Mucosa of gallbladder (tissue), 1 donor: ENCODE data around the gene SUCO. TPM values are rescaled to one million over a fixed set of nuclear protein-coding genes. Genes with fewer than 3 reads are reported as not detected.
"Not testable (repeated sequence)": the region's sequence is repeated elsewhere in the genome, so short reads cannot be mapped to it uniquely, and the experiment has no call there.

Experiments used
- DNase-seq: peaks from one replicate; pipeline ENCODE4 v3.0.0-alpha.2; 2020; ENCODE audit warnings: low spot score
- total RNA-seq: library from RNA; stranded (reverse); gene quantifications from one replicate; pipeline ENCODE4 v1.2.1, GENCODE V29; 2021
- donor health status: DM: no; HTN: no; CAD: no.

SUCO gene
- total RNA-seq, 1 donor from 2014 or later = 38.1 TPM

DNA sequence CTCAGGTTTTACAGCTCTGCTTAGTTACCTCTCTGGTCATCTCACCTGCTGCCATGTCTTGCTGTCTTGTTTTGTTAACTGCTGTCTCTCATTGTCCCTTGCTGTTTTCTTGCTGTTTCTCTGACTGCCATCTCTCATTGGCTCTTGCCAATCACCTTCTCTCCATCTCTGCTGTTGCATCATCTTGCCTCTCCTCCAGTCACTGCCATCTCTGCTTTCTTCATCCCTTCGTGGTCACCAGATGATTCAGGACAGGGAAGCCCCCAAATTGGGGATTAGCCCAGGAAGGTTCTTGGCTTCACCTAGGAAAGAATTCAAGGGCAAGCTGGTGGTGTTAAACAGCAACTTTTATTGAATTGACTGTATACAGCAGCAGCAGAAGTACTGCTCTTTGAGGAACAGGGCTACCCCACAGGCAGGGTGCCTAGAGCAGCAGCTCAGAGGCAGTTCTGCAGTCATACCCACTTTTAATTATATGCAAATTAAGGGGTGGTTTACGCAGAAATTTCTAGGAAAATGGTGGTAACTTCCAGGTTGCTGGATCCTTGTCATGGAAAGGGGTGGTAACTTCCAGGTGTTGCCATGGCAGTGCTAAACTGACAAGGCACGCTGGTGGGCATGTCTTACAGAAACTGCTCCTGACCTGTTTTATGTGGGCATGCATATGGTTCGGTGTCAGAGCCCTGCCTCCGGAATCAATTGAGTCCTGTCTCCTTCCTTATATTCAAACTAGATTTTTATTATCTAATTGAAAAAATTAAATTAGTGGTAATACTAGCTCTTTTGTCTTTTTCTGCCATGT is 33.4 kb downstream of the SUCO start:
- DNase-seq = no peak

DNA sequence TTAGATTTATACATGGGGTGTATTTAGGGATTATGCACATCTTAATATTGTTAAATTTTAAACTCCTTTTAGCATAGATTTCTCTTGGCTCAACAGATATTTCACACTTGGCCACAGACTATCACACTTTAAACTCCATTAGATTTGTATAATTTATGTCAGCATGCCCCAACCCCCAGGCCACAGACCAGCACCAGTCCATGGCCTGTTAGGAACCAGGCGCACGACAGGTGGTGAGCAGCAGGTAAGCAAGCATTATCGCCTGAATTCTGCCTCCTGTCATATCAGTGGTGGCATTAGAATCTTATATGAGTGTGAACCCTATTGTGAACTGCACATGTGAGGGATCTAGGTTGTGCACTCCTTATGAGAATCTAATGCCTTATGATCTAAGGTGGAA is 34.8 kb downstream of the SUCO start:
- no peak for DNase-seq

- DNase-seq = no peak
Measured at GRCh38 chr1:172574080-172574479, 41.1 kb downstream of the SUCO start.

DNA sequence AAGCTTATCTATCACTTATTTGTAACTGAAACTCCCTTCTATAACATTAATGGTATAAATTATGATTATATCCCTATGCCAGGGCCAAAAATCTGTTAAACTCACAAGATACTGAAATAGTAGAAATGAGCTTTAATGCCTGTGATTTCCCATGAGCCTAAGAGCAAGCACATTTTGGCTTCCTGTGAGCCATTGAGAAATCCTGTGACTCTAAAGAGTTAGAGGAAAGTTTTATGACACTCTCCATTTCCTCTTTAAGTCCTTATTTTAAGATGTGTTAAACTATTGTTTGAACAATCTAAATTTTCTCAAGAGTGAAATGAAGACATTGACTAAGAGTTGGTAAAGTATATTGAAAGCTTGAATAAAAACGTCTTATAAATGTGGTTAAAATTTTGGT is 45.6 kb downstream of the SUCO start:
- no peak for DNase-seq

DNA sequence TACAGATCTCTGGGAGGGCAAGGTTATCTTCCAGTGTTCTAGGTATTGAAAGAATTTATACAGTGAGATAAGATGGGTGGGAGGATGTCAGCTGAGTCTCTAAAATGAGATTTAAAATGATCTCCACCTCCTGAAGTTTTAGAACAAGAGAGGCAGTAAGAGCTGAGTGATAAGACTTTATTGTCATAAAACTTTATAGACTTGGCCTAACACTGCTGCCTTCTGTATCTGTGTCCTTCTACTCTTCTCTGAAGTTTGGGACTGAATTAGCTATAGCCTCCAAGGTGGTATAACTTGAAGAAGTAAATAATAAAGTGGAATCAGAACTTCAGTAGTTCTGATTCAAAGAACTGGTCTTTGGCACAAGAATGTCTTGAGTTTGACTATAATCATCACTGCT is 48.3 kb downstream of the SUCO start:
- no peak for DNase-seq

DNA sequence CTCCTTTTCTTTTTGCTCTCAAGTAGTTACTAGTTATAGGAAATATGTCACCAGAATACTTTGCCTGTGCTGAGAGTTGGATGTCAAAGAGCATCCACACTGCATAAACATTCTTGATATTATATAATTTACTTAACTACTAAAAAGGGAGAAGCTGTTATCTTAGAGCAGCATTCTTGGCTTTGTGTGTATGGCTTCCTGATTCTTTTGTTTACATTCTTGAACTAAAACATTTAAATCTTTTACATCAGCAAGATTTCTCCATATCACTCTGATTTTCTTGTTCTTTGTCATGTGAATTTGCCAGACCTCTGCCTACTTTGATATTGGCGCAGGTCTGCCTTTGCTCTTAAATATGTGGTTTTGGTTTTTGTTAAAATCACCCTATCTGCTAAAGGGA is 48.8 kb downstream of the SUCO start:
- no peak for DNase-seq

GRCh38 chr1:172582889-172583288 is 49.9 kb downstream of the SUCO start:
- DNase-seq = no peak

DNA sequence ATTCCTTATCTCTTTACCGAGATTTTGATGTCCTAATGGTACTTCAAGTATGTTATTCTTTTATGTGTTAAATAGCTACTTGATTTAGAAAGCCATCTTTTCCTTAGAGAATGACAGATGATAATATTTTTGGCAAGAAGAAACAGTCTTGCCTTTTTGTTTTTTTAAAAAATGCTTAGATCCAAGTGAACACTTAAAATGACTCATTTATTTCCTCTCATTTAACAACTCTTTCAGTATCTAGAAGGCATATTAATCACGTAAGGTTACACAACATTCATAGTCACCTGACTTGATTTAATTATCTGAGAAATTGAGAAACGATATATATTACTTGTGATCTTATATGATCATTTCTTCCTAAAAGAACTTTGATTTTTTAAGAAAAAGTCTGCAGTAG is 52.4 kb downstream of the SUCO start:
- DNase-seq = no peak

DNA sequence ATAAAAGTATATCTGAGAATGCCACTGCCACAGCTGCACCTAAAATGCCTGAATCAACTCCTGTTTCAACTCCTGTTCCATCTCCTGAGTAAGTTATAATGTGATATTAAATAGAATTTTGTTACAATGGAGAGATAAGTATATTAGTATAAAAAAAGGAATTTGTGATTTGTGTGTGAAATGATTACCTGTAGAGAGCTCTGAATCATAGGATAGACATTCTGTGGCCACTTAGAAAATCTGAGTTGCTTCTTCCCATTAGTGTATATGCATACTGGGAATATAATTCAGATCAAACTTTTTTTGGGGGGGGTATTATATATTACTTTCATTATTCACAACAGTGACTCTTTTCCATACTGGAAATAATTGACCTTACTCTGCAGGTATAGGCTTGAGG is 52.9 kb downstream of the SUCO start:
- DNase-seq = no peak

- DNase-seq = no peak
Measured at GRCh38 chr1:172588296-172589291, 55.6 kb downstream of the SUCO start.

- no peak for DNase-seq
Measured at GRCh38 chr1:172589553-172589952, 56.6 kb downstream of the SUCO start.

DNA sequence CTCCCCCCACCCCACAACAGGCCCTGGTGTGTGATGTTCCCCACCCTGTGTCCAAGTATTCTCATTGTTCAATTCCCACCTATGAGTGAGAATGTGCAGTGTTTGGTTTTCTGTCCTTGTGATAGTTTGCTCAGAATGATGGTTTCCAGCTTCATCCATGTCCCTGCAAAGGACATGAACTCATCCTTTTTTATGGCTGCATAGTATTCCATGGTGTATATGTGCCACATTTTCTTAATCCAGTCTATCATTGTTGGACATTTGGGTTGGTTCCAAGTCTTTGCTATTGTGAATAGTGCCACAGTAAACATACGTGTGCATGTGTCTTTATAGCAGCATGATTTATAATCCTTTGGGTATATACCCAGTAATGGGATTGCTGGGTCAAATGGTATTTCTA is 58.5 kb downstream of the SUCO start:
- DNase-seq = not testable (repeated sequence)

DNA sequence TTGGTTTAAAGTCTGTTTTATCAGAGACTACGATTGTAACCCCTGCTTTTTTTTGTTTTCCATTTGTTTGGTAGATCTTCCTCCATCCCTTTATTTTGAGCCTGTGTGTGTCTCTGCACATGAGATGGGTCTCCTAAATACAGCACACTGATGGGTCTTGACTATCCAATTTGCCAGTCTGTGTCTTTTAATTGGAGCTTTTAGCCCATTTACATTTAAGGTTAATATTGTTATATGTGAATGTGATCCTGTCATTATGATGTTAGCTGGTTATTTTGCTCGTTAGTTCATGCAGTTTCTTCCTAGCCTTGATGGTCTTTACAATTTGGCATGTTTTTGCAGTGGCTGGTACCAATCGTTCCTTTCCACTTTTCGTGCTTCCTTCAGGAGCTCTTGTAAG is 62.1 kb downstream of the SUCO start:
- DNase-seq = not testable (repeated sequence)

- DNase-seq = not testable (repeated sequence)
Measured at GRCh38 chr1:172596782-172597181, 63.8 kb downstream of the SUCO start.

GRCh38 chr1:172599912-172600311 is 67.0 kb downstream of the SUCO start:
- DNase-seq = no peak

DNA sequence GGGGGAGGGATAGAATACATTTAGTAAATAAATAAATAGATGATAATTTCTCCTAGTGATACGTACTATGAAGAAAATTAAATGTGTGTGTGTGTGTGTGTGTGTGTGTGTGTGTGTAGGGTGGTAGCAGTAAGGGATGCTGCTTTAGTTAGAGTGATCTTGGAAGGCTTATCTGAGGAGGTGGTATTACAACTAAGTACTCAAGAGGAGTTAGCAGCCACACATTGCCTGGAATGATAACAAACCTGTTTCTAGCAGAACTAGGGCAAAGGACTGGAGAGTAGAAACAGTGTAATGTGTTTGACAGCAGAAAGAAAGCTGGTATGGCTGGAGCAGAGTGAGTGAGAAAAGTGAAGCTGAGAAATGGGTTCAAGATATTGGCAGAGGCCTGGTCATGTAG is 67.7 kb downstream of the SUCO start:
- no peak for DNase-seq

GRCh38 chr1:172601046-172601630 is 68.2 kb downstream of the SUCO start:
- DNase-seq = no peak

GRCh38 chr1:172602706-172603105 is 69.8 kb downstream of the SUCO start:
- no peak for DNase-seq

DNA sequence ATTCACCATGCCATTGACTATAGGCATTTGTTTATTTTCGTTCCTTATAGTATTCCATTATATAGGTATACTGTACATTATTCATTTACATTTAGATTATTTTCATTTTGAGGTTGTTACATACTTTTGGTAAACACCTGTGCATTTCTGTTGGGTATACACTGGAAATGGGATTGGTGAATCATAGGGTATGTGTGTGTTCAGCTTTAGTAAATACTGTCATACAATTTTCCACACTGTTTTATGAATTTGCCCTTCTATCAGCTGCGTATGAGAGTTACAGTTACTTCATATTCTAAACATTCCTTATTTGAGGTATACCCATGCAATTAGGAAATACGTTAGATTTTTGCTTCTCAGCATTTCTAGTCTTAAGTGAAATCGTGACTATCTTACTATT is 70.9 kb downstream of the SUCO start:
- DNase-seq = no peak

DNA sequence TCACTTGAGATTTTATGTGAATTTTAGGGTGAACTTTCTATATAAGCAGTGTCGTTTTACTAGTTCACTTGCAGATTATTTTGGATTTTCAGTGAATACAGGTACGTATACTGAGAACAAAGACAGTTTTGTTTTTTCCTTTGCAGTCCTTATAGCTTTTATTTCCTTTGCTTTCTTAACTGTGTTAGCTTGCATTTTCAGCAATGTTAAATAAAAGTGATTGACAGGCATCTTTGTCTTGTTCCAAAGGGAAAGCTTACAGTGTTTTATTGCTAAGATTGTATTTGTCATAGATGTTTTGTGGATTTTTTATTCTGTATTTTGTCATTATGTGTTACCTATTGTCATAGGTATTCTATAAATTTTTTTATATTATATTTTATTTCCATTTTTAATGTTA is 72.7 kb downstream of the SUCO start:
- no peak for DNase-seq

DNA sequence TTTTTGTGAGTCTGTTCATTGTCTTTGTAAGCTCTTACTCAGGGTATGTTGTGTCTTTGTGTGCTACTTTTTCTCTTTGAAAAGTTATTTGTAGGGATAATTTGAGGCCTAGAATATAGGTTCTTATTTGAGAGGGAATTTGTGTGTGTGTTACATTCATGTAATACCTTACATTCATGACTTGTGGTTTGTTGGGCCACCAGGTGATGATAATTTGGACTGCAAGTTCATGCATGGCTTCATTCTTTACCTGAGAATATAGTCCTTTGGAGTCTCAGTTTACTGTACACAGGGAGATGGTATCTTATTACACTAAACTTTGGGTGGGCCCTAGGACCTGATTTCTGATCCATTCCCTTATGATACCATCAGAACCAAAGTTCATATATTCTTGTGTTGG is 74.2 kb downstream of the SUCO start:
- DNase-seq = no peak

- no peak for DNase-seq
Measured at GRCh38 chr1:172608098-172608601, 75.2 kb downstream of the SUCO start.
